GM19452 (cell line): ENCODE results near the gene JCAD.
"Not testable (repeated sequence)": the region's sequence is repeated elsewhere in the genome, so short reads cannot be mapped to it uniquely, and the experiment has no call there.

Experiments
- ATAC-seq: cut with Tn5 transposase; IDR thresholded peaks from one replicate; pipeline ENCODE4 v1.9.1; 2021; ENCODE audit not compliant: unreplicated experiment

Gene JCAD

GRCh38 chr10:30028006-30028737, 31.2 kb downstream of the JCAD start:
- no peak for ATAC-seq

GRCh38 chr10:30027057-30028005, 32.1 kb downstream of the JCAD start:
- peak; percentile 98 for ATAC-seq

GRCh38 chr10:30026578-30026977, 32.8 kb downstream of the JCAD start:
- ATAC-seq: no peak

- ATAC-seq: no peak
These were observed 33.3 kb downstream of the JCAD start for GRCh38 chr10:30026080-30026479.

- not testable (repeated sequence) for ATAC-seq
These were observed 34.0 kb downstream of the JCAD start for GRCh38 chr10:30025428-30025827.

GRCh38 chr10:30022590-30022989, 36.8 kb downstream of the JCAD start:
- no peak for ATAC-seq

- no peak for ATAC-seq
These were observed 39.9 kb downstream of the JCAD start for GRCh38 chr10:30019468-30019867.

- ATAC-seq: no peak
These were observed 40.9 kb downstream of the JCAD start for GRCh38 chr10:30018496-30018895.

GRCh38 chr10:30017966-30018365, 41.4 kb downstream of the JCAD start:
- ATAC-seq: no peak

GRCh38 chr10:30017556-30017955, 41.8 kb downstream of the JCAD start:
- ATAC-seq: no peak

GRCh38 chr10:30014511-30014910, 44.9 kb downstream of the JCAD start:
- no peak for ATAC-seq

- ATAC-seq: no peak
These were observed 45.6 kb downstream of the JCAD start for GRCh38 chr10:30013757-30014156.

- no peak for ATAC-seq
These were observed 47.3 kb downstream of the JCAD start for GRCh38 chr10:30011956-30012647.

GRCh38 chr10:30011396-30011795, 48.0 kb downstream of the JCAD start:
- no peak for ATAC-seq

- no peak for ATAC-seq
These were observed 52.0 kb downstream of the JCAD start for GRCh38 chr10:30007406-30007805.

GRCh38 chr10:30006410-30006809, 53.0 kb downstream of the JCAD start:
- no peak for ATAC-seq

GRCh38 chr10:30005116-30005515, 54.3 kb downstream of the JCAD start:
- ATAC-seq: not testable (repeated sequence)

- no peak for ATAC-seq
These were observed 56.7 kb downstream of the JCAD start for GRCh38 chr10:30002426-30003266.

GRCh38 chr10:30000802-30001571, 58.4 kb downstream of the JCAD start:
- no peak for ATAC-seq
